Naive thymus-derived CD4-positive, alpha-beta T cell (primary cell): ENCODE data around the gene TOP2A. TPM values are rescaled to one million over a fixed set of nuclear protein-coding genes. Genes with fewer than 3 reads are reported as not detected.

Experiments
- ATAC-seq: fragments of 150-1000 bp; cut with Tn5 transposase; 2 replicates; pipeline ENCODE4 v1.10.0; 2021; ENCODE audit warnings: mild to moderate bottlenecking, moderate library complexity
- CTCF ChIA-PET: fragments of 350-600 bp; sonication (Branson Sonifier 250); formaldehyde crosslinking; loops from one replicate; lab custom pipeline; 2021; ENCODE audit warnings: antibody characterized with exemption; lab: Charles Lee
- POLR2A ChIA-PET: fragments of 350-600 bp; sonication (Branson Sonifier 250); formaldehyde crosslinking; loops from one replicate; lab custom pipeline; 2021; ENCODE audit warnings: antibody characterized with exemption, inconsistent platforms; lab: Charles Lee
- DNase-seq, 9 donors: peaks; one replicate each; pipeline versions ENCODE4 v3.0.0 to v3.0.0-alpha.2; 2020 to 2022; ENCODE audit warnings: mixed read lengths in 1 of 9
- H3K27ac ChIP-seq: one replicate; pipeline ENCODE4 v1.7.0; 2013; ENCODE audit warnings: mild to moderate bottlenecking, low read depth, low read length, moderate library complexity
- H3K27me3 ChIP-seq, 2 donors: one replicate each; pipeline ENCODE4 v1.7.0; 2013; ENCODE audit warnings: low read length in 2 of 2, mild to moderate bottlenecking in 2 of 2, moderate library complexity in 2 of 2; ENCODE audit not compliant: control insufficient read depth in 2 of 2, insufficient read depth in 2 of 2
- H3K36me3 ChIP-seq, 3 experiments: 1 replicate in 2 of 3; 2 replicates in 1 of 3; pipeline ENCODE4 v1.7.0; 2013; ENCODE audit warnings: low read length in 3 of 3, mild to moderate bottlenecking in 3 of 3, moderate library complexity in 1 of 3; ENCODE audit not compliant: insufficient read depth in 3 of 3, control insufficient read depth in 2 of 3
- H3K4me1 ChIP-seq, 2 donors: one replicate each; pipeline ENCODE4 v1.7.0; 2013; ENCODE audit warnings: low read length in 2 of 2, mild to moderate bottlenecking in 2 of 2, moderate library complexity in 1 of 2; ENCODE audit not compliant: control insufficient read depth in 2 of 2, insufficient read depth in 2 of 2
- H3K4me3 ChIP-seq: 2 replicates; pipeline ENCODE4 v1.7.0; 2013; ENCODE audit warnings: mild to moderate bottlenecking, low read length
- H3K9me3 ChIP-seq, 3 experiments: 1 replicate in 2 of 3; 2 replicates in 1 of 3; pipeline ENCODE4 v1.7.0; 2013; ENCODE audit warnings: low read length in 3 of 3; ENCODE audit not compliant: control insufficient read depth in 2 of 3
- H3K27ac Mint-ChIP-seq, 9 donors: one replicate each; pipeline ENCODE4 v1.8.0; 2020 to 2022; ENCODE audit warnings: mixed read lengths in 9 of 9, mild to moderate bottlenecking in 8 of 9, moderate library complexity in 5 of 9, inconsistent platforms in 2 of 9
- H3K27me3 Mint-ChIP-seq, 5 donors: one replicate each; pipeline ENCODE4 v1.8.0; 2021 to 2022; ENCODE audit warnings: mixed read lengths in 5 of 5, mild to moderate bottlenecking in 1 of 5
- H3K36me3 Mint-ChIP-seq, 5 donors: one replicate each; pipeline ENCODE4 v1.8.0; 2020 to 2022; ENCODE audit warnings: mixed read lengths in 5 of 5, mild to moderate bottlenecking in 3 of 5, inconsistent platforms in 1 of 5
- H3K4me1 Mint-ChIP-seq, 7 donors: one replicate each; pipeline ENCODE4 v1.8.0; 2020 to 2022; ENCODE audit warnings: mixed read lengths in 7 of 7, mild to moderate bottlenecking in 3 of 7, inconsistent platforms in 1 of 7
- H3K4me3 Mint-ChIP-seq, 10 donors: one replicate each; pipeline ENCODE4 v1.8.0; 2020 to 2022; ENCODE audit warnings: mild to moderate bottlenecking in 10 of 10, mixed read lengths in 10 of 10, moderate library complexity in 6 of 10, inconsistent platforms in 2 of 10
- H3K9me3 Mint-ChIP-seq, 11 donors: one replicate each; pipeline ENCODE4 v1.8.0; 2020 to 2022; ENCODE audit warnings: mixed read lengths in 11 of 11, mild to moderate bottlenecking in 4 of 11, inconsistent platforms in 1 of 11, moderate library complexity in 1 of 11
- intact Hi-C, 2 donors: fragments of 100-400 bp; cut with micrococcal nuclease; formaldehyde crosslinking; loops; one replicate each; pipeline ENCODE4 v1.15.1; 2023
- polyA plus RNA-seq, 2 donors: library from polyadenylated mRNA; unstranded; fragments of 300-500 nt; fragmentation: Illumina TruSeq; gene quantifications; one replicate each; pipeline ENCODE4 v1.2.3, GENCODE V29; 2021
- total RNA-seq, 6 experiments: library from RNA in 5 of 6; stranded (reverse) in 5 of 6; gene quantifications; 1 replicate in 5 of 6; 2 replicates in 1 of 6; pipeline ENCODE4 v1.2.3 and lab custom pipeline; 2021 to 2026

TOP2A gene
- total RNA-seq (100 to 1,000 TPM in 1 of 5 experiments, 1 to 10 TPM in 3, under 1 TPM in 1; 0.54 to 273 (median 1.2) TPM), polyA plus RNA-seq (not detected), total RNA-seq (lab: John Stamatoyannopoulos, UW) (3.2 reads per million, percentile 17 among the genes with 10 or more reads in this experiment)

DNA sequence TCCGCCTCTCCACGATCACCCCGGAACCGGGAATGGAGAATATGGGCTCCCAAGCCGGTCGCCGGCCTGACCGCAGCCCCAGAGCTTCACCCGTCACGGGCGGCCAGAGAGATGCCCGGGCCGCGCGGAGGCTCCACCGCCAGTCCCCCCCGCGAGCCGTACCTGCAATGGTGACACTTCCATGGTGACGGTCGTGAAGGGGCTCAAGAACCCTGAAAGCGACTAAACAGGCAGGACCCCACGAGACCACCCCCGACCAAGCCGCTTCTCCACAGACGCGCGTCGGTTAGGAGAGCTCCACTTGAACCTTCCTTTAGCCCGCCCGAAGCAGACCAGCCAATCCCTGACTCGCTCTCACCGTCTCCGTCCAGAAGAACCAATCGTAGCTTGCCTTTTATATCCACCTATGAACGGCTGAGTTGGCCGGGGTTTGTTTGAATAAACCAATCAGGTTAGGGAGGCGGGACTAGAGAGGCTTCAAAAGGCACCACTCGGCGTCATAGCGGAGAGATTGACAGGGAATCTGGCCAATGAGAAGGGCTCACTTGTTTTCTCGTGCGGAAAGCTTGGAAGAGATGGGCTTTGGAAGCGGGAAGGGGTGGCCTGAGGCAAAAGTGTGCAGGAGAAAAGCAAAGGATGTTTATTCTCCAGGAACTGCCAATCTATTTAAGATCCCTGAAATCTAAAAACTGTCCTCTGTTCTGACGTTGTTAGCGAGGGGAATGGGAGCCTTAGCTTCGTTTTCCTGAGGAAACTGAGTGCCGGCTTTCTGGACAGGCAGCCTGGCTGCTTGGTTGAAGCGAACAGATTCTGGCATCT is at the start of gene TOP2A:
Gene TOP2A, minus strand, starts transcription at position 288 of the 819 bp plus-strand sequence. Its CDS starts 105 bp downstream, at position 183.
- DNase-seq (peak; percentile 92 to 98 (median 98)), ATAC-seq (peak; percentile 100)
- ChIA-PET CTCF (interaction anchor here (0.9 to 4.2 kb wide), 13 partner anchors 9 to 144 kb away, joined by 3 to 34 read pairs (median 4); no protein-coding TSS in a partner anchor), POLR2A (interaction anchor here (0.5 to 1.9 kb wide), 25 partner anchors 9 to 1600 kb away, joined by 3 to 19 read pairs (median 4); partner anchors contain the start of genes CCR7, DNAJC7 and PSMD3)
- Histone ChIP-seq H3K27me3 (peaks cover 0 to 5% of the 10 kb centered on the region in 2 donors), H3K27ac (peak within 1 kb of the TSS; percentile 71), H3K4me3 (peak within 1 kb of the TSS; percentile 96), H3K36me3 (no peaks in the 10 kb centered on the region), H3K4me1 (peaks cover 0 to 16% of the 10 kb centered on the region in 2 donors), H3K9me3 (no peaks in the 10 kb centered on the region)
- H3K27ac Mint-ChIP-seq: peak within 1 kb of the TSS; percentile 75 to 97 (median 90)
- intact Hi-C loops: loop anchor here (1.0 to 5.0 kb wide), 9 partner anchors 9 to 201 kb away; partner anchors contain the start of genes CDC6 (in 1 of the 2) and WIPF2 (in 1 of the 2)
- peaks cover 0 to 2% (median 0%) of the 10 kb centered on the region in 5 donors for H3K27me3 Mint-ChIP-seq
- H3K36me3 Mint-ChIP-seq: peaks cover 0 to 15% (median 0%) of the 10 kb centered on the region in 5 donors
- H3K4me1 Mint-ChIP-seq: peaks cover 6 to 41% (median 23%) of the 10 kb centered on the region in 7 donors
- H3K9me3 Mint-ChIP-seq: no peaks in the 10 kb centered on the region
- peak within 1 kb of the TSS; percentile 87 to 99 (median 92) for H3K4me3 Mint-ChIP-seq

- CTCF ChIA-PET: no interaction called here
- no peak for ATAC-seq
These were observed 49.7 kb upstream of the TOP2A start for GRCh38 chr17:40467281-40467867.

DNA sequence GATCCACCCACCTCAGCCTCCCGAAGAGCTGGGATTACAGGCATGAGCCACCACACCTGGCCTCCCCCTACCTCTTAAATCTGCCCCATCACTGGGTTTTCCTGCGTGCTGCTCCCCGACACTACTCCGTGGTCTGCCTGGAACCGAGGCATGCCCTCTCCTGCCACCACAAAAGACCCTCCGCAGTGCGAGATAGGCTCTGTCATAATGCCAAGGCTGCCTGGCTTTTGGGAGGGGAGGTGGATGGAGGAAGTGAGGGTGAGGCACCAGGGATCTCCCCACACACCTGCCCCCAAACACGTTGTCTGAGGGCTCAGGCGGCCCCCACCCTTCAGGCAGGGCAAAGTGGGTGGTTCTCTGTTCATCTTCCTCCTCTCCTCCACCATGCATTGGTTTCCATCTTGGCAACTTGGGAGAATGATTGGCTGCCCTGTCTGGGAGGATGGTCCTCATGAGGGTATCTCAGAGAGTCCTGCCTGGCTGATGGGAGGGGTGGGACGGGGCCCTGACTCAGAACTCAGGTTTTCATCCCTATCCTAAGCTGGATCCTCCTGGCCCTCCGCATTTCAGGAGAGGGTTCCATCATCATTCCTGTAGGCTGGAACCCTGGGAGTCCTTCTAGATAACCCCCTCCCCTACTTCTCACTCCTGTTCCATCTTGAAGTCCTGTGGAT is 48.7 kb upstream of the TOP2A start:
- Histone ChIP-seq H3K36me3 (no peaks in the 10 kb centered on the region), H3K4me1 (no peaks in the 10 kb centered on the region), H3K9me3 (no peaks in the 10 kb centered on the region), H3K27ac (no peak overlapping the region), H3K27me3 (no peaks in the 10 kb centered on the region), H3K4me3 (no peak overlapping the region)
- Mint-ChIP-seq H3K27ac (peak overlapping the region in 2 of 9 donors; percentile 18 to 51), H3K9me3 (no peaks in the 10 kb centered on the region), H3K4me3 (no peak overlapping the region), H3K27me3 (peaks cover 0 to 11% (median 0%) of the 10 kb centered on the region in 5 donors), H3K36me3 (peaks cover 0 to 2% (median 0%) of the 10 kb centered on the region in 5 donors), H3K4me1 (peaks cover 0 to 3% (median 0%) of the 10 kb centered on the region in 7 donors)
- POLR2A ChIA-PET: no interaction called here
- no peak for DNase-seq
- ATAC-seq: no peak
- CTCF ChIA-PET: no interaction called here
- intact Hi-C loops: no loop called here

More at GRCh38 chr17:40467281-40467867, 49.7 kb upstream of the TOP2A start:
- no peaks in the 10 kb centered on the region for H3K9me3 ChIP-seq
- intact Hi-C loops: no loop called here
- POLR2A ChIA-PET: no interaction called here
- no peaks in the 10 kb centered on the region for H3K27me3 ChIP-seq
- Mint-ChIP-seq H3K9me3 (peaks cover 0 to 2% (median 0%) of the 10 kb centered on the region in 11 donors), H3K4me3 (no peak overlapping the region), H3K27me3 (peaks cover 0 to 11% (median 0%) of the 10 kb centered on the region in 5 donors), H3K27ac (no peak overlapping the region), H3K4me1 (peaks cover 0 to 6% (median 0%) of the 10 kb centered on the region in 7 donors), H3K36me3 (peaks cover 0 to 5% (median 0%) of the 10 kb centered on the region in 5 donors)
- no peak overlapping the region for H3K4me3 ChIP-seq
- no peak for DNase-seq
- H3K27ac ChIP-seq: no peak overlapping the region
- no peaks in the 10 kb centered on the region for H3K4me1 ChIP-seq
- H3K36me3 ChIP-seq: no peaks in the 10 kb centered on the region

- DNase-seq (peak in 1 of 9 donors; percentile 5), ATAC-seq (no peak)
- Mint-ChIP-seq H3K27ac (peak overlapping the region in 4 of 9 donors; percentile 36 to 75 (median 45)), H3K36me3 (no peaks in the 10 kb centered on the region), H3K4me3 (no peak overlapping the region), H3K9me3 (no peaks in the 10 kb centered on the region), H3K27me3 (peaks cover 0 to 6% (median 0%) of the 10 kb centered on the region in 5 donors), H3K4me1 (peaks cover 0 to 3% (median 0%) of the 10 kb centered on the region in 7 donors)
- POLR2A ChIA-PET: no interaction called here
- no peaks in the 10 kb centered on the region for H3K36me3 ChIP-seq
- CTCF ChIA-PET: no interaction called here
- no peaks in the 10 kb centered on the region for H3K27me3 ChIP-seq
- H3K9me3 ChIP-seq: no peaks in the 10 kb centered on the region
- H3K4me1 ChIP-seq: no peaks in the 10 kb centered on the region
- intact Hi-C loops: no loop called here
- no peak overlapping the region for H3K27ac ChIP-seq
- H3K4me3 ChIP-seq: no peak overlapping the region
These were observed 46.7 kb upstream of the TOP2A start for GRCh38 chr17:40464392-40464855.

DNA sequence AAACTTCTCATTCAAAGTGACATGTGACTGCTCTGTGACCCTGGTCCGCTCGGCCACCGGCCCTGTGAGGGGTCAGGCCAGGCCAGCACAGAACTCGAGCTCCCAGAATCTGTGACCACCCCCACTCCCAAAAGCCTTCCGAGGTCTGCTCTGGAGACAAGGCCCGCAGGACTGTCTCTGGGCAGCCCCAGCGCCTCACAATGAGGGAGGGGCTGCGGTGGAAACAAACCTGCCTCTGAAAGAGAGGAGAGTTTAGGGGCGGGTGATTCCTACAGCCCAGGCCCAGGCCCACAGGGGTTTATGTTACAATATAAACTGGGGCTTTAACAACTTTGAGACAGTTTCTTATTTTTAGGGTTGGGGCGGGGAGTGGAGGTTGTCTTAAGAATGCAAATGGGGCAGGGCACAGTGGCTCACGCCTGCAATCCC is 45.4 kb upstream of the TOP2A start:
- H3K36me3 ChIP-seq: no peaks in the 10 kb centered on the region
- peaks cover 0 to 4% (median 0%) of the 10 kb centered on the region in 5 donors for H3K36me3 Mint-ChIP-seq
- H3K4me1 Mint-ChIP-seq: peaks cover 0 to 5% (median 0%) of the 10 kb centered on the region in 7 donors
- POLR2A ChIA-PET: no interaction called here
- no peak overlapping the region for H3K27ac Mint-ChIP-seq
- intact Hi-C loops: no loop called here
- H3K4me3 ChIP-seq: no peak overlapping the region
- H3K4me1 ChIP-seq: no peaks in the 10 kb centered on the region
- ATAC-seq (no peak), DNase-seq (no peak)
- H3K27me3 ChIP-seq: no peaks in the 10 kb centered on the region
- no peaks in the 10 kb centered on the region for H3K9me3 ChIP-seq
- no peak overlapping the region for H3K4me3 Mint-ChIP-seq
- no peaks in the 10 kb centered on the region for H3K9me3 Mint-ChIP-seq
- H3K27ac ChIP-seq: no peak overlapping the region
- CTCF ChIA-PET: no interaction called here
- H3K27me3 Mint-ChIP-seq: peaks cover 0 to 6% (median 0%) of the 10 kb centered on the region in 5 donors
